Mucosa of stomach (tissue), 1 donor: ENCODE results near the gene PDCD2L.
"Not testable (repeated sequence)": the region's sequence is repeated elsewhere in the genome, so short reads cannot be mapped to it uniquely, and the experiment has no call there.

Experiments
- H3K27me3 ChIP-seq: one replicate; pipeline ENCODE4 v1.7.0; 2013; ENCODE audit warnings: mild to moderate bottlenecking, low read length; ENCODE audit not compliant: control insufficient read depth, insufficient read depth
- H3K36me3 ChIP-seq: one replicate; pipeline ENCODE4 v1.7.0; 2013; ENCODE audit warnings: low read length; ENCODE audit not compliant: control insufficient read depth, insufficient read depth
- H3K4me1 ChIP-seq: one replicate; pipeline ENCODE4 v1.7.0; 2013; ENCODE audit warnings: mild to moderate bottlenecking, low read length; ENCODE audit not compliant: control insufficient read depth, insufficient read depth
- H3K4me3 ChIP-seq: one replicate; pipeline ENCODE4 v1.7.0; 2013; ENCODE audit warnings: low read length
- H3K9ac ChIP-seq: one replicate; pipeline ENCODE4 v1.7.0; 2013; ENCODE audit warnings: mild to moderate bottlenecking, low read length, moderate library complexity
- H3K9me3 ChIP-seq: one replicate; pipeline ENCODE4 v1.7.0; 2013; ENCODE audit warnings: mild to moderate bottlenecking, low read length, moderate library complexity; ENCODE audit not compliant: control insufficient read depth
- donor health status: Pancreatic carcinoma.

PDCD2L gene

GRCh38 chr19:34381399-34382251 is 22.6 kb upstream of the PDCD2L start:
- Histone ChIP-seq H3K36me3 (peaks cover 48% of the 10 kb centered on the region), H3K4me3 (no peak overlapping the region), H3K27me3 (no peaks in the 10 kb centered on the region), H3K9me3 (no peaks in the 10 kb centered on the region), H3K9ac (no peak overlapping the region), H3K4me1 (peaks cover 14% of the 10 kb centered on the region)

GRCh38 chr19:34382471-34382870 is 21.7 kb upstream of the PDCD2L start:
- H3K9me3 ChIP-seq: no peaks in the 10 kb centered on the region
- H3K27me3 ChIP-seq: no peaks in the 10 kb centered on the region
- H3K4me3 ChIP-seq: no peak overlapping the region
- H3K4me1 ChIP-seq: peaks cover 14% of the 10 kb centered on the region
- H3K9ac ChIP-seq: no peak overlapping the region
- peaks cover 47% of the 10 kb centered on the region for H3K36me3 ChIP-seq

DNA sequence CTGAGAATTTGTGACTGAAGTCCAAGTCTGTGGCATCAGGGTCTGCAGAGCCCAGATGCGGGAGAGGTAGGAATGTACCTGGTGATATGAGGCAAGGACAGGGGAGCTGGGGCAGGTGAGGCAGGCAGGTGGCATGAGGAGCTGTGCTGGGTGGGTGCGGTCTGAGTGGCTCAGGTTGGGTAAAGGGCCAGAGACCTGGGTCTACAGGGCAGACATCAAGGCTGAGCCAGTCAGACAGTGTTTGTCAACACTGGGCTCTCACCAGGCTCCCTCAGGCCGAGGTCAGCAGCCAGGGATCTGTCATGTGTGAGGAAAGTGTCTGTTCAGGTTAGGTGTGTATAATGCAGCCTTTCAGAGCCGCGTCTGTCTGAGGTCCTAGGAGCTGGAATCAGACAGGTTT is 20.6 kb upstream of the PDCD2L start:
- Histone ChIP-seq H3K4me1 (peaks cover 14% of the 10 kb centered on the region), H3K36me3 (peaks cover 39% of the 10 kb centered on the region), H3K27me3 (no peaks in the 10 kb centered on the region), H3K9me3 (no peaks in the 10 kb centered on the region), H3K4me3 (no peak overlapping the region), H3K9ac (no peak overlapping the region)

DNA sequence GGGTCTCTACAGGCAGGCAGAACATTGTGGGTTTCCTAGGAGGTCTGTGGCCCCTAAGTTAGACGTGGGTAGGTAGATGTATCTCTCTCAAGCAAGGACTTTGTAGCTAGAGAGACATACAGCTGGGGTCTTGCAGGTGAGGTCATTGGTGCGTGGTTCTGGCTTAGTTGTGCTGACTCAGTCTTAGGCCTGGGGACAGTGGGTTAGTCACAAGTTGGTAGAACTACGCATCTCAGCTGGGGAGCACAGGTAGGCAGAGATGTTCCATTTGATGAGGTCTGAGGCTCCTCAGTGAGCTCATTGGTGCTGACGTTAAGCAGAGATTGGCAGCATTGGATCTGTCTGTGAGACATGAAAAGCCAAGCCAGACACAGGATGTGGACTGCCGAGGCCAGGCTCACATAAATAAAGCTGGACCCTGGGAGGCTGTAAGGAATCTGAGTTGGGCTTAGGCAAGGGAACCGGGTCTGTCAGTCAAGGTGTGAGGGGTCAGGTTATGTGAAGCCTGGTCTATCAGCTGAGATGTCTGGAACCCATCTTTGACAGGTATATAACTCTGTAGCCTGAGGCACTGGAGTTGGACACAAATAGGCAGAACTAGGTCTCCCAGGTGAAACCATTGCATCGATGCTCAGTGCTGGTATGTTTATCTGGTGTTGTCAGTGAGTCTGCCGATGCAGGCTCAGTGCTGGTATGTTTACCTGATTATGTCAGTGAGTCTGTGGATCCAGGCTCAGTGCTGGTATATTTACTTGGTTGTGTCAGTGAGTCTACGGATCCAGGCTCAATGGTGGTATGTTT is 17.4 kb upstream of the PDCD2L start:
- no peaks in the 10 kb centered on the region for H3K9me3 ChIP-seq
- peaks cover 14% of the 10 kb centered on the region for H3K4me1 ChIP-seq
- peaks cover 17% of the 10 kb centered on the region for H3K36me3 ChIP-seq
- no peak overlapping the region for H3K4me3 ChIP-seq
- no peaks in the 10 kb centered on the region for H3K27me3 ChIP-seq
- H3K9ac ChIP-seq: no peak overlapping the region

DNA sequence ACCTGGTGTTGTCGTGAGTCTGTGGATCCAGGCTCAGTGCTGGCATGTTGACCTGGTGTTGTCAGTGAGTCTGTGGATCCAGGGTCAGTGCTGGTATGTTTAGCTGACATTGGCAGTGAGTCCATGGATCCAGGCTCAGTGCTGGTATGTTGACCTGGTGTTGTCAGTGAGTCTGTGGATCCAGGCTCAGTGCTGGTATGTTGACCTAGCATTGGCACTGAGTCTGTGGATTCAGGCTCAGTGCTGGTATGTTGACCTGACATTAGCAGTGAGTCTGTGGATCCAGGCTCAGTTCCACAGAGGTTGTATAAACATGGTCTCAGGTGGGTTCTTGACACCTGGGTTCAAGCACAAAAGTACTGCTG is 16.8 kb upstream of the PDCD2L start:
- no peak overlapping the region for H3K9ac ChIP-seq
- no peaks in the 10 kb centered on the region for H3K27me3 ChIP-seq
- peaks cover 11% of the 10 kb centered on the region for H3K36me3 ChIP-seq
- no peaks in the 10 kb centered on the region for H3K9me3 ChIP-seq
- H3K4me1 ChIP-seq: peaks cover 14% of the 10 kb centered on the region
- H3K4me3 ChIP-seq: no peak overlapping the region

- H3K4me3 ChIP-seq, H3K9me3 ChIP-seq, H3K27me3 ChIP-seq, H3K9ac ChIP-seq, H3K36me3 ChIP-seq: not testable (repeated sequence)
- peaks cover 14% of the 10 kb centered on the region for H3K4me1 ChIP-seq
These were observed 15.5 kb upstream of the PDCD2L start for GRCh38 chr19:34388745-34389144.

DNA sequence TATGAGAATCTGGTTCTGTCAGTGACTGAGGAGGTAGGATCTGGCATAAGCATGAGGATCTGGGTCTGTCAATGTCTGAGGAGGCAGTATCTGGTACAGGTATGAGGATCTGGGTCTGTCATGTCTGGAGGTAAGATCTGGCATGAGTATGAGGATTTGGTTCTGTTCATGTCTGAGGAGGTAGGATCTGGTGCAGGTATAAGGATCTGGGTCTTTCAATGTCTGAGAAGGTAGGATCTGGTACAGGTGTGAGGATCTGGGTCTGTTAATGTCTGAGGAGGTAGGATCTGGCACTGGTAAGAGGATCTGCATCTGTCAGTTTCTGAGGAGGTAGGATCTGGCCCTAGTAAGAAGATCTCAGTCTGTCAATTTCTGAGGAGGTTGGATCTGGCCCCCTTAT is 12.4 kb upstream of the PDCD2L start:
- Histone ChIP-seq H3K9me3 (no peaks in the 10 kb centered on the region), H3K9ac (no peak overlapping the region), H3K36me3 (peaks cover 11% of the 10 kb centered on the region)

GRCh38 chr19:34393031-34393430 is 11.2 kb upstream of the PDCD2L start:
- Histone ChIP-seq H3K4me1 (no peaks in the 10 kb centered on the region), H3K4me3 (no peak overlapping the region), H3K36me3 (peaks cover 11% of the 10 kb centered on the region), H3K27me3 (no peaks in the 10 kb centered on the region), H3K9me3 (no peaks in the 10 kb centered on the region), H3K9ac (no peak overlapping the region)

More for the DNA sequence above, 12.4 kb upstream of the PDCD2L start:
- Histone ChIP-seq H3K4me1 (no peaks in the 10 kb centered on the region), H3K4me3 (no peak overlapping the region), H3K27me3 (no peaks in the 10 kb centered on the region)

- Histone ChIP-seq H3K36me3 (peaks cover 11% of the 10 kb centered on the region), H3K27me3 (no peaks in the 10 kb centered on the region), H3K4me3 (no peak overlapping the region), H3K9me3 (no peaks in the 10 kb centered on the region), H3K4me1 (no peaks in the 10 kb centered on the region), H3K9ac (no peak overlapping the region)
These were observed 10.6 kb upstream of the PDCD2L start for GRCh38 chr19:34393629-34394028.

- no peaks in the 10 kb centered on the region for H3K9me3 ChIP-seq
- no peak overlapping the region for H3K4me3 ChIP-seq
- no peaks in the 10 kb centered on the region for H3K27me3 ChIP-seq
- peaks cover 7% of the 10 kb centered on the region for H3K4me1 ChIP-seq
- no peak overlapping the region for H3K9ac ChIP-seq
- H3K36me3 ChIP-seq: peaks cover 11% of the 10 kb centered on the region
These were observed 6.3 kb upstream of the PDCD2L start for GRCh38 chr19:34397853-34398252.

DNA sequence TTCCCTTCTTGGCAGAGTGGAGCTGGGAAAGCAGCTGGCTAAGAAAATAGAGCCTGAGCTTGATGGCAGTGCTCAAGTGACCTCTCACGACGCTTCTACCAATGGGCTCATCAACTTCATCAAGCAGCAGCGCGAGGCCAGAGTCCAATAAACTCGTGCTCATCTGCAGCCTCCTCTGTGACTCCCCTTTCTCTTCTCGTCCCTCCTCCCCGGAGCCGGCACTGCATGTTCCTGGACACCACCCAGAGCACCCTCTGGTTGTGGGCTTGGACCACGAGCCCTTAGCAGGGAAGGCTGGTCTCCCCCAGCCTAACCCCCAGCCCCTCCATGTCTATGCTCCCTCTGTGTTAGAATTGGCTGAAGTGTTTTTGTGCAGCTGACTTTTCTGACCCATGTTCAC is 4.3 kb upstream of the PDCD2L start:
- Histone ChIP-seq H3K4me1 (peaks cover 8% of the 10 kb centered on the region), H3K9ac (no peak overlapping the region), H3K4me3 (no peak overlapping the region), H3K27me3 (no peaks in the 10 kb centered on the region), H3K9me3 (no peaks in the 10 kb centered on the region), H3K36me3 (peaks cover 11% of the 10 kb centered on the region)

DNA sequence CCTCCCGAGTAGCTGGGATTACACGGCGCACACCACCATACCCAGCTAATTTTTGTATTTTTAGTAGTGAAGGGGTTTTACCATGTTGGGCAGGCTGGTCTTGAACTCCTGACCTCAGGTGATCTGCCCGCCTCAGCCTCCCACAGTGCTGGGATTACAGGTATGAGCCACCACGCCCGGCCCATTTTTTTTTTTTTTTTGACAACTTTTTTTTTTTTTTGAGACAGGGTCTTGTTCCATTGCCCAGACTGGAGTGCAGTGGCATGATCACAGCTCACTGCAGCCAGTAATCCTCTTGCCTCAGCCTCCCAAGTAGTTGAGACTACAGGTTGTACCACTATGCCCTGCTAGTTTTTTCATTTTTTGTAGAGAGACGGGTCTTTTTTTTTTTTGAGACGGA is 3.4 kb upstream of the PDCD2L start:
- H3K9ac ChIP-seq, H3K36me3 ChIP-seq, H3K27me3 ChIP-seq, H3K4me1 ChIP-seq, H3K9me3 ChIP-seq, H3K4me3 ChIP-seq: not testable (repeated sequence)
